IMR-90 (cell line): Measurements from ENCODE around the gene STX19. TPM values are rescaled to one million over a fixed set of nuclear protein-coding genes. Genes with fewer than 3 reads are reported as not detected.

Source experiments
- ATAC-seq: fragments of 200-7000 bp; cut with Tn5 transposase; 2 replicates; pipeline ENCODE4 v1.9.1; 2020; ENCODE audit warnings: low read depth, mild to moderate bottlenecking, moderate library complexity
- BruUV-seq: library from RNA; stranded (reverse); fragments of 400-500 nt; replicated peaks from 2 replicates; lab custom pipeline; 2021; lab: Mats Ljungman, UMichigan
- CTCF ChIA-PET: fragments of 300-600 bp; formaldehyde crosslinking; extraction: SDS; loops from one replicate; lab custom pipeline; 2021; ENCODE audit warnings: antibody characterized with exemption; lab: Yijun Ruan, JAX
- POLR2A ChIA-PET: fragments of 300-600 bp; sonication (Branson Sonifier 250); formaldehyde crosslinking; loops from one replicate; lab custom pipeline; 2022; ENCODE audit warnings: antibody characterized with exemption; ENCODE audit not compliant: unreplicated experiment; lab: Charles Lee
- DNase-seq: peaks from one replicate; pipeline ENCODE4 v3.0.0; 2013
- H2AFZ ChIP-seq: replicated peaks from 2 replicates; pipeline ENCODE3; 2013; ENCODE audit warnings: low read length, mild to moderate bottlenecking; ENCODE audit not compliant: poor library complexity
- H2AK5ac ChIP-seq: 2 replicates; pipeline ENCODE4 v1.6.1; 2013; ENCODE audit warnings: low read depth, low read length, inconsistent platforms
- H2AK9ac ChIP-seq: replicated peaks from 2 replicates; pipeline ENCODE3; 2013; ENCODE audit warnings: mild to moderate bottlenecking, low read depth, low read length, moderate library complexity; ENCODE audit not compliant: poor library complexity
- H2BK120ac ChIP-seq: 2 replicates; pipeline ENCODE4 v1.6.1; 2013; ENCODE audit warnings: low read depth, low read length, inconsistent platforms
- H2BK15ac ChIP-seq: 3 replicates; pipeline ENCODE4 v1.6.1; 2013; ENCODE audit warnings: low read depth, low read length, inconsistent platforms
- H2BK20ac ChIP-seq: 2 replicates; pipeline ENCODE4 v1.6.1; 2013; ENCODE audit warnings: low read depth, mild to moderate bottlenecking, inconsistent platforms, low read length, moderate library complexity
- H2BK5ac ChIP-seq: 2 replicates; pipeline ENCODE4 v1.6.1; 2013; ENCODE audit warnings: mild to moderate bottlenecking, low read depth, low read length, inconsistent platforms; ENCODE audit not compliant: poor library complexity, severe bottlenecking
- H3K14ac ChIP-seq: replicated peaks from 2 replicates; pipeline ENCODE4 v1.6.1; 2013; ENCODE audit warnings: low read depth, low read length, inconsistent platforms
- H3K18ac ChIP-seq: 2 replicates; pipeline ENCODE4 v1.6.1; 2013; ENCODE audit warnings: low read depth, low read length, control low read depth
- H3K23ac ChIP-seq: 2 replicates; pipeline ENCODE4 v1.6.1; 2013; ENCODE audit warnings: low read depth, low read length, inconsistent platforms
- H3K27ac ChIP-seq: 2 replicates; pipeline ENCODE4 v1.5.1; 2013; ENCODE audit warnings: mild to moderate bottlenecking, control low read depth, low read length; ENCODE audit not compliant: insufficient read depth
- H3K27me3 ChIP-seq: 2 replicates; pipeline ENCODE4 v1.6.1; 2013; ENCODE audit warnings: low read length; ENCODE audit not compliant: control insufficient read depth, insufficient read depth
- H3K36me3 ChIP-seq: 2 replicates; pipeline ENCODE4 v1.6.1; 2013; ENCODE audit warnings: low read length, mixed read lengths; ENCODE audit not compliant: control insufficient read depth, insufficient read depth
- H3K4ac ChIP-seq: 2 replicates; pipeline ENCODE4 v1.6.1; 2013; ENCODE audit warnings: low read depth, low read length, inconsistent platforms
- H3K4me1 ChIP-seq: 2 replicates; pipeline ENCODE4 v1.6.1; 2013; ENCODE audit warnings: low read length, mixed read lengths; ENCODE audit not compliant: control insufficient read depth, insufficient read depth
- H3K4me2 ChIP-seq: 2 replicates; pipeline ENCODE4 v1.6.1; 2013; ENCODE audit warnings: low read depth, mild to moderate bottlenecking, control low read depth, low read length, moderate library complexity
- H3K4me3 ChIP-seq: 2 replicates; pipeline ENCODE4 v1.5.1; 2013; ENCODE audit warnings: low read depth, mild to moderate bottlenecking, control low read depth, low read length, moderate library complexity; ENCODE audit not compliant: insufficient read depth
- H3K56ac ChIP-seq: 2 replicates; pipeline ENCODE4 v1.6.1; 2013; ENCODE audit warnings: low read length, inconsistent platforms; ENCODE audit not compliant: insufficient read depth; ENCODE audit errors: extremely low read depth
- H3K79me1 ChIP-seq, 2 experiments: 2 replicates each; pipeline ENCODE4 v1.6.1; 2013; ENCODE audit warnings: low read length in 2 of 2, inconsistent platforms in 1 of 2, low read depth in 1 of 2
- H3K9ac ChIP-seq: 2 replicates; pipeline ENCODE4 v1.6.1; 2013; ENCODE audit warnings: low read depth, low read length, control low read depth
- H3K9me1 ChIP-seq: 2 replicates; pipeline ENCODE4 v1.6.1; 2013; ENCODE audit warnings: low read length, inconsistent platforms; ENCODE audit not compliant: insufficient read depth
- H3K9me3 ChIP-seq: 2 replicates; pipeline ENCODE4 v1.6.1; 2013; ENCODE audit warnings: low read length; ENCODE audit not compliant: control insufficient read depth, insufficient read depth
- H4K20me1 ChIP-seq: 2 replicates; pipeline ENCODE4 v1.6.1; 2013; ENCODE audit warnings: low read length, inconsistent platforms; ENCODE audit not compliant: insufficient read depth
- H4K5ac ChIP-seq: 2 replicates; pipeline ENCODE4 v1.6.1; 2013; ENCODE audit warnings: mild to moderate bottlenecking, low read depth, low read length, control low read depth
- H4K8ac ChIP-seq, 2 experiments: 2 replicates each; pipeline ENCODE4 v1.6.1; 2013; ENCODE audit warnings: low read depth in 2 of 2, low read length in 2 of 2, control low read depth in 1 of 2, inconsistent platforms in 1 of 2
- H4K91ac ChIP-seq: 2 replicates; pipeline ENCODE4 v1.6.1; 2013; ENCODE audit warnings: low read depth, low read length, inconsistent platforms; ENCODE audit not compliant: insufficient read depth
- BHLHE40 ChIP-seq: fragments of 150-350 bp; IDR thresholded peaks from 2 replicates; pipeline ENCODE4 v1.6.1; 2016; ENCODE audit warnings: mild to moderate bottlenecking, low read depth, low read length
- CTCF ChIP-seq: conservative IDR thresholded peaks from 2 replicates; pipeline ENCODE4 v1.5.1; 2012; ENCODE audit warnings: mild to moderate bottlenecking, low read depth, low read length, improper control_type of control experiment
- ELK1 ChIP-seq: fragments of 150-350 bp; IDR thresholded peaks from 2 replicates; pipeline ENCODE4 v1.6.1; 2016; ENCODE audit warnings: low read depth, mild to moderate bottlenecking, low read length, moderate library complexity, borderline replicate concordance
- FOS ChIP-seq: fragments of 150-350 bp; IDR thresholded peaks from 2 replicates; pipeline ENCODE4 v1.6.1; 2016; ENCODE audit warnings: low read depth, low read length
- MAFK ChIP-seq: IDR thresholded peaks from 2 replicates; pipeline ENCODE4 v1.6.1; 2012; ENCODE audit warnings: low read depth, low read length, improper control_type of control experiment
- MAZ ChIP-seq: IDR thresholded peaks from 2 replicates; pipeline ENCODE4 v1.6.1; 2012; ENCODE audit warnings: low read depth, mild to moderate bottlenecking, low read length, improper control_type of control experiment, moderate library complexity, borderline replicate concordance
- MXI1 ChIP-seq: IDR thresholded peaks from 2 replicates; pipeline ENCODE4 v1.6.1; 2012; ENCODE audit warnings: low read depth, mild to moderate bottlenecking, low read length, moderate library complexity, borderline replicate concordance
- NFE2L2 ChIP-seq: fragments of 150-350 bp; IDR thresholded peaks from 2 replicates; pipeline ENCODE4 v1.6.1; 2016; ENCODE audit warnings: low read depth, mild to moderate bottlenecking, low read length
- POLR2A ChIP-seq: IDR thresholded peaks from 2 replicates; pipeline ENCODE4 v1.6.1; 2012; ENCODE audit warnings: mild to moderate bottlenecking, low read depth, low read length
- RAD21 ChIP-seq: IDR thresholded peaks from 2 replicates; pipeline ENCODE4 v1.6.1; 2012; ENCODE audit warnings: low read length, improper control_type of control experiment
- RCOR1 ChIP-seq: IDR thresholded peaks from 2 replicates; pipeline ENCODE4 v1.6.1; 2012; ENCODE audit warnings: mild to moderate bottlenecking, low read length, improper control_type of control experiment; ENCODE audit not compliant: insufficient replicate concordance
- SMC3 ChIP-seq: fragments of 150-350 bp; IDR thresholded peaks from 2 replicates; pipeline ENCODE4 v1.6.1; 2016; ENCODE audit warnings: low read depth, mild to moderate bottlenecking, antibody characterized with exemption, low read length, moderate library complexity
- WGBS, 2 experiments: methylation state at CpG; one replicate each; pipeline versions ENCODE4 v1.1.5 to v1.1.7; 2013; ENCODE audit warnings: missing lambda C conversion rate in 2 of 2; ENCODE audit not compliant: insufficient read length in 1 of 2; ENCODE audit errors: extremely low coverage in 2 of 2; 5-methylcytosine and 5-hydroxymethylcytosine counted together
- dilution Hi-C: fragments of 300-500 bp; cut with HindIII; formaldehyde crosslinking; loops from one replicate; pipeline ENCODE4 v1.14.3; 2018; ENCODE audit warnings: low sequenced_read_pairs; ENCODE audit not compliant: unreplicated experiment
- in situ Hi-C: fragments of 300-500 bp; cut with MboI; formaldehyde crosslinking; loops from 3 replicates; pipeline ENCODE4 v1.14.3; 2019; ENCODE audit warnings: low sequenced_read_pairs, inconsistent platforms, mixed read lengths
- intact Hi-C: fragments of 100-400 bp; cut with micrococcal nuclease; formaldehyde crosslinking; loops from 2 replicates; pipeline ENCODE4 v1.10.0; 2022
- polyA plus RNA-seq, 3 experiments: library from polyadenylated mRNA; depleted of rRNA; stranded (reverse); fragments of >200 nt; gene quantifications; 2 replicates each; pipeline ENCODE4 v1.2.3, GENCODE V29; 2012; ENCODE audit warnings: low replicate concordance in 1 of 3
- total RNA-seq: library from RNA; depleted of rRNA; stranded (reverse); fragments of >200 nt; gene quantifications from 2 replicates; pipeline ENCODE4 v1.2.3, GENCODE V29; 2012

Gene STX19
- total and polyA plus RNA-seq, 2 of the 4 experiments (the other 2 are of a cell fraction): not detected

GRCh38 chr3:93969997-93970396 is 58.4 kb downstream of the STX19 start:
- no peak for ATAC-seq
- Histone ChIP-seq H3K9me3 (no peaks in the 10 kb centered on the region), H2AK9ac (no peak overlapping the region), H3K9me1 (no peaks in the 10 kb centered on the region), H4K20me1 (no peaks in the 10 kb centered on the region), H2BK5ac (no peak overlapping the region), H3K18ac (no peak overlapping the region), H4K91ac (no peak overlapping the region), H3K56ac (no peak overlapping the region), H2AK5ac (no peak overlapping the region), H2BK120ac (no peak overlapping the region), H2BK15ac (no peak overlapping the region), H3K27me3 (no peaks in the 10 kb centered on the region), H2BK20ac (no peak overlapping the region), H3K4me1 (peaks cover 3% of the 10 kb centered on the region; the same call in 1 of the 2 replicates), H3K9ac (no peak overlapping the region), H4K8ac (no peak overlapping the region), H3K79me1 (no peaks in the 10 kb centered on the region), H2AFZ (no peak overlapping the region), H3K27ac (no peak overlapping the region), H3K4me2 (no peak overlapping the region), H3K23ac (no peak overlapping the region), H3K14ac (no peak overlapping the region), H4K5ac (no peak overlapping the region), H3K4ac (no peak overlapping the region), H3K4me3 (no peak overlapping the region), H3K36me3 (no peaks in the 10 kb centered on the region)
- TF ChIP-seq FOS (no peak), CTCF (no peak), NFE2L2 (no peak), BHLHE40 (no peak), MAZ (no peak), POLR2A (no peak), RCOR1 (no peak), MAFK (no peak), ELK1 (no peak), MXI1 (no peak), RAD21 (no peak), SMC3 (no peak)
- no TSS peak for BruUV-seq
- intact Hi-C loops (no loop called here), in situ Hi-C loops (no loop called here), dilution Hi-C loops (no loop called here)
- POLR2A ChIA-PET: no interaction called here
- CTCF ChIA-PET: no interaction called here
- no peak for DNase-seq
- WGBS, 2 experiments: no CpG with 5 or more reads among the region's 1 CpG
